T-helper 2 cell treated with Interferon-gamma antibody and Interleukin-4, amounts not matched to agents 5 μg/mL and 100 μg/mL, for 36 hours (primary cell): Measurements from ENCODE around the gene BORCS8.

Experiments used
- DNase-seq: peaks from one replicate; pipeline ENCODE4 v3.0.0; 2021; ENCODE audit warnings: low spot score
- H3K27ac Mint-ChIP-seq: one replicate; pipeline ENCODE4 v1.8.0; 2021; ENCODE audit warnings: mild to moderate bottlenecking, mixed read lengths
- H3K27me3 Mint-ChIP-seq: one replicate; pipeline ENCODE4 v1.8.0; 2021; ENCODE audit warnings: low read depth, mixed read lengths
- H3K36me3 Mint-ChIP-seq: one replicate; pipeline ENCODE4 v1.8.0; 2021; ENCODE audit warnings: low read depth, mixed read lengths
- H3K4me1 Mint-ChIP-seq: one replicate; pipeline ENCODE4 v1.8.0; 2021; ENCODE audit warnings: low read depth, mixed read lengths
- H3K4me3 Mint-ChIP-seq: one replicate; pipeline ENCODE4 v1.8.0; 2022; ENCODE audit warnings: mild to moderate bottlenecking, moderate library complexity, mixed read lengths
- H3K9me3 Mint-ChIP-seq: one replicate; pipeline ENCODE4 v1.8.0; 2021; ENCODE audit warnings: mixed read lengths

The BORCS8 gene

GRCh38 chr19:19207637-19208572, 16.0 kb upstream of the BORCS8 start:
- peaks cover 13% of the 10 kb centered on the region for H3K27me3 Mint-ChIP-seq
- peaks cover 21% of the 10 kb centered on the region for H3K4me1 Mint-ChIP-seq
- no peak for DNase-seq
- peak overlapping the region; percentile 41 for H3K4me3 Mint-ChIP-seq
- H3K36me3 Mint-ChIP-seq, result peaks cover 9% of the 10 kb centered on the region
- H3K27ac Mint-ChIP-seq, result peak overlapping the region; percentile 86
- H3K9me3 Mint-ChIP-seq, result peaks cover 11% of the 10 kb centered on the region

DNA sequence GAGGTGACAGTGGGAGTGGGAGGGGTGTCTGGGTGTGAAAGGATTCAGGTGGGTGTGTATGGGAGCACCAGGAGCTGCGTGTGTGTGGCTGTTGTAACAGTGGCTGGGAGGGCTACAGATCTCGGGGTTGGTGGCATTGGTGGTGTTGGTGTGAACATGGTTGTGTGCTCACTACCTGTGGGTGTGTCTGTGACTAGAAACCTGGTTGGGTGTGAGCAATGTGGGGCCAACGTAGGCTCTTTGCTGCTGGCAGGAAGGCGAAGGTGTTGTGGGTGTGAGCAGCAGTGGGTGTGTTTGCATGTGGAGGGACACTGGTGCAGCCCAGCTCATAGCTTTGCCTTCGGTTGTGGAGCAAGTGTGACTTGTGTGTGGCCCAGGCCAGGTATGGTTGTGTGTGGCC, 15.0 kb upstream of the BORCS8 start:
- Mint-ChIP-seq H3K4me3 (peak overlapping the region; percentile 41), H3K36me3 (peaks cover 18% of the 10 kb centered on the region), H3K4me1 (peaks cover 26% of the 10 kb centered on the region), H3K9me3 (peaks cover 11% of the 10 kb centered on the region), H3K27ac (peak overlapping the region; percentile 86), H3K27me3 (peaks cover 9% of the 10 kb centered on the region)
- no peak for DNase-seq

DNA sequence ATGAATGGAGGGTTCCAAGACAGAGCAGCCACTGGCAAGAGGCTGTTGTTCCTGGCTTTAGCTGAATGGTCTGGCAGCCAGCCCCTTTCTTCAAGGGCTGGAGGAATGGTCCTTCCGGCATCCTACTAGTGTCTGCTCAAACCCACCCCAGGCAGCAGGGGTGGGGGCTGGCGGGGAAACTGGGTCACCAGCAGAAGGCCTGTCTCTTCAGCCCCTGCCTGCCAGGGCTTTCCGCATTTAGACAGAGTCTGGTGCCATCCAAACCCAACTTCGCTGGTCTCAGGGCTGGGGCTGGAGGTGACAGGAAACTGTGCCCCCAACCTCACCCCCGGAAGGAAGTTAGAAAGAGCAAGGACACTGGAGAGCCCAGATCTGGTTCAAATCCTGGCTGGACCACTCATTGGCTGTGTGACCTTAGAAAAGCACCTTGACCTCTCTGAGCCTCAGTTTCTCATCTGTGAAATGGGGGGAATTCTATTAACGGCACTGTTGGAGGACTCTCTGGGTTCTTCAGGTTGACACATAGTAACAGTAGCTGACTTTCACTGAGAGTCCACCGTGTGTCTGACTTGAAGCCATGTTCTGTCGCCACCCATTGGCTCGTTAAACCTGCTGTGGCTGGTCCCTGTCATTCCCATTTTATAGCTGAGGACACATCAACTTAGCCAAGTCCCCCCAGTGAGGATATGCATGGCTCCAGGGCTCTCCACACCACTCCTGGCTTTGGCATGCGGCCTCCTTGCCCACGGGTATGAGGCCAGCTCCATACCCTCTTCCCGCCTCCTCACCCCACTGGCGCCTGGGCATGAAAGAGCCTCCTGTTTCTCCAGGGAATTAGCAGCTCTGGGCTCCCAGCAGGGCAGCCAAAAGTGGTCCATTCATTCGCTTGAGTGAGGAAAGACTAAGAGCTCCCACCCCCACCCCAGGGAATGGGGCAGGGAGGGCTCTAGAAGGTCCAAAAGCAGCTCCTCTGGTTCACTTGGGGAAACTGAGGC, 13.8 kb upstream of the BORCS8 start:
- H3K27ac Mint-ChIP-seq, result no peak overlapping the region
- DNase-seq, result no peak

GRCh38 chr19:19204181-19204580, 12.2 kb upstream of the BORCS8 start:
- Mint-ChIP-seq H3K4me3 (peak overlapping the region; percentile 93), H3K27me3 (no peaks in the 10 kb centered on the region), H3K9me3 (peaks cover 11% of the 10 kb centered on the region), H3K4me1 (peaks cover 26% of the 10 kb centered on the region), H3K36me3 (peaks cover 24% of the 10 kb centered on the region), H3K27ac (peak overlapping the region; percentile 35)
- DNase-seq, result no peak

More for the DNA sequence above, 13.8 kb upstream of the BORCS8 start:
- peaks cover 11% of the 10 kb centered on the region for H3K9me3 Mint-ChIP-seq
- H3K4me1 Mint-ChIP-seq, result peaks cover 26% of the 10 kb centered on the region
- no peak overlapping the region for H3K4me3 Mint-ChIP-seq
- H3K36me3 Mint-ChIP-seq, result peaks cover 21% of the 10 kb centered on the region
- H3K27me3 Mint-ChIP-seq, result peaks cover 2% of the 10 kb centered on the region

DNA sequence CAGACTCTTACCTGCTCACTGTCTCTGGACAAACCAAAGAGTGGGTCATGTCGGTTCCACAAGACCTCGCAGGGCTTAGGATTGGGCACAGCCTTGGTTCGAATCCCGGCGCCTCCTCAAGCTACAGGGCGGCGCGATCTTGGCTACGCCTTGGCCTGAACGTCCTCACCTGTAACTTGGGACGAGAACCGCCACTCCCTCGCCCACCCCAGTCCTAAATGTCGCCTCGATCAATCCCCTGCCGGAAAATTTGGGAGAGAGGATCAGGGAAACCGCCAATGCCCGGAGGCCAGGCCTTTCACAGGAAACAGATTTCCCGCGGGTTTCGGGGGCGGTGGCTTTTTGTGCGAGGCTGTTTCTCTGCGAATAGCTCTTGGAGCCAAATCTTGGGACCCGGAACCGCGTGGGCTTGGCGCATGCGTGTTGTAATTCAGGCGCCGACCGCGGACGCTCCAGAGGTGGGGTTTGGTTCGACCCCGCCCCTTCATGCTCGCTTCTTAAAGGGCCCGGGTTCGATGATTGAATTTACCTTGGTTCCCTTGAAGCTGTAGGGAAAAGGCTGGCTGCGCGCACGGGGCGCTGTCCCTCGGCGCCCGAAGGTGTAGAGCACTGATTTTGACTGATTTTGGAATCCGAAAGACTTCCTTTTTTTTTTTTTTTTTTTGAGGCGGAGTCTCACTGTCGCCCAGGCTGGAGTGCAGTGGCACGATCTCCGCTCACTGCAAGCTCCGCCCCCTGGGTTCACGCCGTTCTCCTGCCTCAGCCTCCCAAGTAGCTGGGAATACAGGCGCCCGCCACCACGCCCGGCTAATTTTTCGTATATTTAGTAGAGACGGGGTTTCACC, 11.3 kb upstream of the BORCS8 start, which contains the start of gene NR2C2AP:
Gene NR2C2AP, minus strand, starts transcription at position 403 of the 845 bp plus-strand sequence. Its CDS starts 354 bp downstream, at position 49.
- Mint-ChIP-seq H3K4me1 (peaks cover 26% of the 10 kb centered on the region), H3K27ac (peak within 1 kb of the TSS; percentile 90), H3K27me3 (no peaks in the 10 kb centered on the region), H3K9me3 (peaks cover 11% of the 10 kb centered on the region), H3K4me3 (peak within 1 kb of the TSS; percentile 93), H3K36me3 (peaks cover 30% of the 10 kb centered on the region)
- DNase-seq, result peak; percentile 93

DNA sequence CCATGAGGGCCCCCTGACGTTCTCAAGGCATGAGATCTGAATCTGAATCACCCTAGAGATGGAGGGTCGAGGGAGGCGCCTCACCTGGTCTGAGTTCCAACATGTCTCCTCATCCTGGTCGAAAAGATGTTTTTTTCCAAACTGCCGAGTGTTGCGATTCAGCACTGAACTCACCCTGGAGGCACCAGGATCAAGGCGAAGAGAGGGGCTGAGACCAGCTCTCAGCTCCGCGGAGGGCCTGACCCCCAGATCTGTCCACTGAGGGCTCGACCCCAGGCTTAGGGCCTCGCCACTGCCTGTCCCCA, 10.7 kb upstream of the BORCS8 start:
- Mint-ChIP-seq H3K36me3 (peaks cover 31% of the 10 kb centered on the region), H3K4me3 (peak overlapping the region; percentile 93), H3K4me1 (peaks cover 23% of the 10 kb centered on the region), H3K27me3 (no peaks in the 10 kb centered on the region), H3K27ac (peak overlapping the region; percentile 90), H3K9me3 (peaks cover 9% of the 10 kb centered on the region)
- no peak for DNase-seq

DNA sequence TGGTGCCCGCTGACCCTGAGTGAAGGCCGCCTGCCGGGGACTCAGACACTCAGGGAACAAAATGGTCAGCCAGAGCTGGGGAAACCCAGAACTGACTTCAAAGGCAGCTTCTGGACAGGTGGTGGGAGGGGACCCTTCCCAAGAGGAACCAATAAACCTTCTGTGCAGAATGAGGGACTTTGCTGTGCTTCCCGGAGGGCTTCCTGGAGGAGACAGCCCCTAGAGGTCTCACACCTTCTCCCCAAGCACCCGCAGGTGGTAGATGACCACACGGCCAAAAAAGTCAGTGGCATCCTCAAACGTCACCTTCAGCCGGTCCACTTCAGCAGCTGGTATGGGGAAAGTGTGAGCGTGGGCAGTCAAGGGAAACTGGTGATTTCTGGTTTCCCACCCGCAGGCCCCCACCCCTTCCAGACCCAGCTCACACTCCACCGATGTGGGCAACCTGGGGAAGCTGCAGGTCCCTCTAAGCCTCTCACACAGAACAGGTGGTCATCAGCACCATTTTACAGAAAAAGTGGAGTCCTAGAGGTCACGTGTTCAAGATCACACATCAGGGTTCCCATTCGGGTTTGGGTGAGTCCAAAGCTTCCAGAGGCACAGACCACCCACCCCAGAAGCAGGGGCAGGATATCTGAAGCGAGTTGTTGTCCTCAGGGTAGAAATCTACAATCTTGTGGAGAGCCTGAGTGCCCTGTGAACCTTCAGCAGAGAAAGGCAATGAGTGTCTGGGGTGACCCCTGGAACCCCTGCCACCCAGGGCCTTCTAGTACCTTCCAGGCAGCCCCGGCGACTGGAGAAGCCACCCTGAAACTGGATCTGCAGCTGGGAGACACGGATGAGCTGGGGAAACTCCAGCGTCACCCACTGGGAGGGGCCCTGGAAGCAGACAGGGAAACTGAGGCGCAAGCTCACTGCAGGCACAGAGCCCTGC, 10.0 kb upstream of the BORCS8 start:
- Mint-ChIP-seq H3K27me3 (no peaks in the 10 kb centered on the region), H3K36me3 (peaks cover 27% of the 10 kb centered on the region), H3K4me1 (peaks cover 16% of the 10 kb centered on the region), H3K27ac (peak overlapping the region; percentile 90), H3K4me3 (peak overlapping the region; percentile 93), H3K9me3 (peaks cover 2% of the 10 kb centered on the region)
- no peak for DNase-seq

- no peak for DNase-seq
- Mint-ChIP-seq H3K36me3 (peaks cover 22% of the 10 kb centered on the region), H3K9me3 (no peaks in the 10 kb centered on the region), H3K4me3 (peak overlapping the region; percentile 98), H3K4me1 (peaks cover 20% of the 10 kb centered on the region), H3K27me3 (no peaks in the 10 kb centered on the region), H3K27ac (peak overlapping the region; percentile 76)
These were observed 2.0 kb upstream of the BORCS8 start for GRCh38 chr19:19193926-19194325.

DNA sequence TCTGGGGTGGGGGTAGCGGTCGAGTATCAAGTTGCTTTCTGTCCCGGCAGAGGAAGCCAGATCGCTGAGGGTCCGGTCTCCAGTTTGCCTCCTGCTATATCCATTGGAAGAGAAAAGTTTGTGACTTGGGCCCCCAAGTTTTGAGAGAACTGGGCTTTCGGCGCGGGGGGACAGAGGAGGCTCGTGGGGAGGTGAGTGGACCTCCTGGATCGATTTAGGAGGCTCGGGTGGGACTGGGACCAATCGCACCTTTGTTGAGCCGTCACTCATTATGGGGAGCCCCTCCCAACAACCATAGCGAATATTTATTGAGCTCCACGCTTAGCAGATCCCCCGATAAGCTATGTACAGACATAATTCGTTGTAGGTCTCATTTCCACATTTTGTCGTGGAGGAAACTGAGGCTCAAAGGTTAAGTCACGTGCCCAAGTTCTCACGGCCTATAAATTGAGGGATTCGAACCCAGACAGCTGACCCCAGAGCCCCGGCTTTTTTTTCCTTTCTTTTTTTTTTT, 1.0 kb upstream of the BORCS8 start:
- no peaks in the 10 kb centered on the region for H3K27me3 Mint-ChIP-seq
- DNase-seq, result no peak
- H3K9me3 Mint-ChIP-seq, result no peaks in the 10 kb centered on the region
- H3K27ac Mint-ChIP-seq, result peak overlapping the region; percentile 98
- peaks cover 20% of the 10 kb centered on the region for H3K4me1 Mint-ChIP-seq
- H3K4me3 Mint-ChIP-seq, result peak overlapping the region; percentile 98
- H3K36me3 Mint-ChIP-seq, result peaks cover 17% of the 10 kb centered on the region

- peak overlapping the region; percentile 98 for H3K4me3 Mint-ChIP-seq
- DNase-seq, result no peak
- H3K27me3 Mint-ChIP-seq, result no peaks in the 10 kb centered on the region
- peak overlapping the region; percentile 98 for H3K27ac Mint-ChIP-seq
- peaks cover 20% of the 10 kb centered on the region for H3K4me1 Mint-ChIP-seq
- H3K9me3 Mint-ChIP-seq, result no peaks in the 10 kb centered on the region
- peaks cover 19% of the 10 kb centered on the region for H3K36me3 Mint-ChIP-seq
These were observed 229 bp downstream of the BORCS8 start for GRCh38 chr19:19191768-19192077.

DNA sequence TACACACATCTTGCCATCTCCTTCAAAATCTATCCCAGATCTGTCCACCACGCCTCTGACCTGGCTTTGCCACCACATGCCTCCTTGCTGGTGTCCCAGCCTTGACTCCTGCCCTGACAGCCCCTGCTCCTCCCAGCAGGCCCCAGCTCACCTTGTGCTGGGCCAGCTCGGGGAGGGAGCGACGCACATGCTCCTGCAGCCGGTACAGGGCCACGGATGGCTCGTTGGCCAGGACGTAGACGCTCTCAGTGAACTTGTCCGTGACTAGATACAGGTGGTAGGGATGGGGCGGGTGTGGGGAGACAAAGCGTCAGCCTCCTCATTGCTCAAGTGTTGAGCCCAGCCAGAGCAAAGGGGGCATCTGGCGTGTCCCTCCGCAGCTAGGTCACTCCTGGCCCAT, 5.2 kb downstream of the BORCS8 start:
- no peaks in the 10 kb centered on the region for H3K9me3 Mint-ChIP-seq
- H3K4me3 Mint-ChIP-seq, result no peak overlapping the region
- H3K27ac Mint-ChIP-seq, result no peak overlapping the region
- peaks cover 15% of the 10 kb centered on the region for H3K4me1 Mint-ChIP-seq
- H3K27me3 Mint-ChIP-seq, result no peaks in the 10 kb centered on the region
- peaks cover 27% of the 10 kb centered on the region for H3K36me3 Mint-ChIP-seq
- DNase-seq, result no peak
